GM19351 (cell line): ENCODE results near the gene EPHA6.
"Not testable (repeated sequence)": the region's sequence is repeated elsewhere in the genome, so short reads cannot be mapped to it uniquely, and the experiment has no call there.

Source experiments
- ATAC-seq: cut with Tn5 transposase; IDR thresholded peaks from one replicate; pipeline ENCODE4 v1.9.1; 2021; ENCODE audit warnings: mild to moderate bottlenecking, moderate library complexity; ENCODE audit not compliant: unreplicated experiment

The EPHA6 gene

GRCh38 chr3:97010881-97011657 is 196.7 kb downstream of the EPHA6 start:
- no peak for ATAC-seq

- ATAC-seq = no peak
These were observed 207.4 kb downstream of the EPHA6 start for GRCh38 chr3:97021778-97022177.

- not testable (repeated sequence) for ATAC-seq
These were observed 211.2 kb downstream of the EPHA6 start for GRCh38 chr3:97025612-97026011.

GRCh38 chr3:97029972-97030371 is 215.6 kb downstream of the EPHA6 start:
- ATAC-seq = no peak

GRCh38 chr3:97037294-97037943 is 223.0 kb downstream of the EPHA6 start:
- ATAC-seq = no peak

GRCh38 chr3:97043411-97043810 is 229.0 kb downstream of the EPHA6 start:
- ATAC-seq = no peak

DNA sequence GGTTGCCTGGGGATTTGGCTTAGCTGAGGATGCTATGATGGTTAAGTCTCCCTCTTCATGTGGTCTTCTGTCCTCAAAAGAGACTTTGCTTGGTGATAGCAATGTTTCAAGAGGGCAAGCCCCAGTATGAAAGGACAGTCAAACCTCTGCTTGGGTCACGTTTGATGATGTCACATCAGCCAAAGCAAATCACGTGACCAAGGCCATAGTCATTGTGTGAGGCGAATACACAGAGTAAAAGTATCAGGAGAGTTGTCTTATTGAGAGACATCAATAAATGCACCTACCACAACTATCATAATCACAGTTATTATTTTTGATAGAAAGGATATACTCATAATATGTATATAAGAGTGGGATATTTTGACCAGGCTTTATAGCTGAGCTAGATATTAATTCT is 243.0 kb downstream of the EPHA6 start:
- no peak for ATAC-seq

- ATAC-seq = no peak
These were observed 244.8 kb downstream of the EPHA6 start for GRCh38 chr3:97059168-97059567.

GRCh38 chr3:97066531-97066930 is 252.1 kb downstream of the EPHA6 start:
- no peak for ATAC-seq

DNA sequence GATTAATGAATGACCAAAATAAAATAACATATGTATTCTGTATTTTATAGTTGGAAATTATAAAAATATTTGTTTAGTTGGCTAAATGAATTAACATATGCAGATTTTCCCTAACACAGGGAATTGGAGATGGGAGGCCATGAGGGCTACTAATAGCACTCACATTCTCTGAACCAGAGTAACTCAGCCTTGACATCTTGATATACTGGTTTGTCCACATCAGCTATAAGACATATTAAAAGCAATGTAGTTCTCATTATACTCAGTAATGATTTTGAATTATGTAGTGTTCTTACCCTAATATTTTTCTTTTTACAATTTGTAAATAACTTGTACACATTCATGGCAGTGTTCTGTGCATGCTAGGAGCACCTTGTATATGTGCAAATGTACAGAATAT is 255.9 kb downstream of the EPHA6 start:
- no peak for ATAC-seq

GRCh38 chr3:97074546-97074945 is 260.2 kb downstream of the EPHA6 start:
- ATAC-seq = no peak

DNA sequence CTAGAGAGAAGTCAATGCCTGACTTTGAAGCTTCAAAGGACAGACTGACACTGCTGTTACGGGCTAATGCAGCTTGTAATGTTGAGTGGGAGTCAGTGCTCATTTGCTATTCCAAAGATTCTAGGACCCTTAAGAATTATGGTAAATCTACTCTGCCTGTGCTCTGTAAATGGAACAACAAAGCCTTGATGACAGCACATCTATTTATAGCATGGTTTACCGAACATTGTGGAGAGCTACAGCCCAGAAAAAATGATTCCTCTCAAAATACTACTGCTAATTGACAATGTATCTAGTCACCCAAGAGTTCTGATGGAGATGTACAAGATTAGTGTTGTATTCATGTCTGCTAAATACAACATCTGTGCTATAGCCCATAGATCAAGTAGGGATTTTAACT is 262.3 kb downstream of the EPHA6 start:
- no peak for ATAC-seq

DNA sequence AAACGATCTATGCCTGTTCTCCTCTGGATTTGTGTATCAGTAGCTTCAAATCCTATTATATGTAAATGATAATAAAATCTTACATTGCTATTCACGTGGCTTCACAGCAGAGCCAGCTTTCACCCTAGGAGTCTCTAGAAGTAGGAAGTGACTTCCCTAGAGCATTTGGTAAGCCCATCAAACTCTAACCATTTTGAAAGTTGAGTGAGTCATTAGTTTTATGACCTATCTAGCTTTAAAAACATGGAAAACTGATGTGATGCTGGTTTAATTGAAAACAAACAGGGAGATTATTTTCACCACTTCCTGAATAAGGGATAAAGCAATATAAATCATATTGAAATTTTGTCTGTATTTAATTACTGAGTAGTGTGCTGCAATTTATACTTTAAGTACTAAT is 275.2 kb downstream of the EPHA6 start:
- no peak for ATAC-seq

GRCh38 chr3:97102641-97103040 is 288.2 kb downstream of the EPHA6 start:
- ATAC-seq = no peak

GRCh38 chr3:97105989-97106651 is 291.7 kb downstream of the EPHA6 start:
- no peak for ATAC-seq

GRCh38 chr3:97106652-97106989 is 292.2 kb downstream of the EPHA6 start:
- ATAC-seq = no peak

GRCh38 chr3:97108136-97108535 is 293.7 kb downstream of the EPHA6 start:
- no peak for ATAC-seq

- no peak for ATAC-seq
These were observed 296.9 kb downstream of the EPHA6 start for GRCh38 chr3:97111244-97111643.

DNA sequence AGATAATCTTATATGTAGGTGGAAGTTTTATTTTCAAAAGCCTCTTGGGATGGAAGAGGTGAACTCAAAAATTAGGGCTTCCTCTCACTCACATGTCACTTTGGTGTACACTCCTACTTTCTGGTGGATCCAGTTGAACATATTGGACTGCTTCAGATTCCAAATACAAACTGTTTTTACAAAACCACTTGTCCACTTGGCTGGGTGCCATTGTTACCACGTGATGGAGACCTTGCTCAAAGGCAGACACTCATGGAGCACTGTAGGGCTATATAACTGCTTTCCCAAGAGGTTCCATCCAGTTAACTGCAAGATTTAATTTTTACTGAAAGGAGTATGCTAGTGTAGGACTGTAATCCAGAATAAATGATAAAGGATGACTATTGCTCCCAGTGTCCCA is 307.0 kb downstream of the EPHA6 start:
- ATAC-seq = no peak

GRCh38 chr3:97125902-97126499 is 311.6 kb downstream of the EPHA6 start:
- no peak for ATAC-seq

DNA sequence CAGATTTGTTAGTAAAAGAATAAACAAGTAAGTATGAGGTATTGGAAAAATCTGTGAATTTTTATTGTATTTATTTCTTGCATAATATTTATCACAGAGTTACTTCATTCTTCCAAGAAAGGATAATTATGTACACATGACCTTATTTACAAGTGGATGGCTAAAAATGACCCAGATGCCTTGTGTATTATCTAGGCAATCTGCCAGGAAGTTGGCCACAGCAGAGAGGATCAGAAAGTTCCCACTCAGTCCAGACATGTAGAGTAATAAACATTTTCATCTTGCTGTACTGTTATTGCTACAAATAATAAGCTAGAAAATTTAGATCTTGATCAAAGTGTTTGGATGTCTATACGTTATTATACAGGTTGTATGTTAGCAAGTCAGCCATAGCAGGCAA is 317.1 kb downstream of the EPHA6 start:
- ATAC-seq = no peak
